Measurements from ENCODE around the gene AP2B1. TPM values are rescaled to one million over a fixed set of nuclear protein-coding genes. Genes with fewer than 3 reads are reported as not detected.

The AP2B1 gene
- total RNA-seq, 4 donors from 2014 or later, result 9.7 to 99.4 (median 37.4) TPM

GRCh38 chr17:35568561-35568960 lies 18.6 kb upstream of the AP2B1 start:
- TF ChIP-seq CTCF (IDR thresholded peaks at IDR 0.05) (no peak), POLR2A (IDR thresholded peaks at IDR 0.05) (no peak)
- Histone ChIP-seq H3K4me3 (peak overlapping the region; percentile 51 to 91 (median 69)), H3K36me3 (peaks cover 0 to 9% (median 0%) of the 10 kb centered on the region in 3 donors), H3K4me1 (peaks cover 16 to 37% (median 22%) of the 10 kb centered on the region in 3 donors), H3K9me3 (no peaks in the 10 kb centered on the region), H3K27ac (peak overlapping the region; percentile 84 to 90 (median 86)), H3K27me3 (no peaks in the 10 kb centered on the region)
- 15 to 28% methylated on average over 11 to 15 of the region's 15 CpGs for WGBS, 2 donors
- intact Hi-C loops (cut with DNase I), result no loop called here
- DNase-seq, result no peak

- intact Hi-C loops (cut with DNase I), result no loop called here
- Histone ChIP-seq H3K27ac (no peak overlapping the region), H3K4me3 (no peak overlapping the region), H3K27me3 (no peaks in the 10 kb centered on the region), H3K4me1 (peaks cover 16 to 37% (median 22%) of the 10 kb centered on the region in 3 donors), H3K36me3 (peaks cover 0 to 17% (median 0%) of the 10 kb centered on the region in 3 donors), H3K9me3 (no peaks in the 10 kb centered on the region)
- TF ChIP-seq CTCF (IDR thresholded peaks at IDR 0.05) (no peak), POLR2A (IDR thresholded peaks at IDR 0.05) (no peak)
- DNase-seq, result no peak
- WGBS, 2 donors, result 54 to 60% methylated on average over 2 of the region's 2 CpGs
Measured at GRCh38 chr17:35569405-35569804, 17.7 kb upstream of the AP2B1 start.

GRCh38 chr17:35575759-35576158 lies 11.4 kb upstream of the AP2B1 start:
- peaks cover 0 to 34% (median 11%) of the 10 kb centered on the region in 3 donors for H3K36me3 ChIP-seq
- TF ChIP-seq CTCF (IDR thresholded peaks at IDR 0.05) (no peak), POLR2A (IDR thresholded peaks at IDR 0.05) (no peak)
- DNase-seq, result no peak
- peaks cover 16 to 32% (median 16%) of the 10 kb centered on the region in 3 donors for H3K4me1 ChIP-seq
- H3K4me3 ChIP-seq, result no peak overlapping the region
- H3K27ac ChIP-seq, result no peak overlapping the region
- no peaks in the 10 kb centered on the region for H3K9me3 ChIP-seq
- 68 to 91% methylated on average over 3 of the region's 3 CpGs for WGBS, 2 donors
- H3K27me3 ChIP-seq, result no peaks in the 10 kb centered on the region
- intact Hi-C loops (cut with DNase I), result no loop called here

GRCh38 chr17:35577830-35578196 lies 9.3 kb upstream of the AP2B1 start:
- H3K4me1 ChIP-seq, result peaks cover 16 to 26% (median 16%) of the 10 kb centered on the region in 3 donors
- H3K4me3 ChIP-seq, result peak overlapping the region; percentile 56 to 91 (median 78)
- H3K27ac ChIP-seq, result peak overlapping the region; percentile 86 to 96 (median 90)
- no peak for DNase-seq
- intact Hi-C loops (cut with DNase I), result no loop called here
- TF ChIP-seq CTCF (IDR thresholded peaks at IDR 0.05) (no peak), POLR2A (IDR thresholded peaks at IDR 0.05) (no peak)
- H3K9me3 ChIP-seq, result no peaks in the 10 kb centered on the region
- peaks cover 0 to 33% (median 11%) of the 10 kb centered on the region in 3 donors for H3K36me3 ChIP-seq
- no peaks in the 10 kb centered on the region for H3K27me3 ChIP-seq
- 1 to 3% methylated on average over 8 of the region's 8 CpGs for WGBS, 2 donors

- TF ChIP-seq POLR2A (IDR thresholded peaks at IDR 0.05) (peak in 2 of 4 donors; percentile 28 to 80), CTCF (IDR thresholded peaks at IDR 0.05) (no peak)
- WGBS, 2 donors, result 0% methylated on average over 21 to 27 of the region's 45 CpGs
- no peaks in the 10 kb centered on the region for H3K9me3 ChIP-seq
- peaks cover 0 to 27% (median 11%) of the 10 kb centered on the region in 3 donors for H3K36me3 ChIP-seq
- DNase-seq, result peak; percentile 51
- H3K4me1 ChIP-seq, result peaks cover 16 to 26% (median 16%) of the 10 kb centered on the region in 3 donors
- intact Hi-C loops (cut with DNase I), result no loop called here
- H3K27ac ChIP-seq, result peak within 1 kb of the TSS; percentile 86 to 96 (median 90)
- peak within 1 kb of the TSS; percentile 56 to 91 (median 78) for H3K4me3 ChIP-seq
- peaks cover 0 to 3% (median 0%) of the 10 kb centered on the region in 4 donors for H3K27me3 ChIP-seq
Measured at GRCh38 chr17:35578197-35578928, 8.8 kb upstream of the AP2B1 start, which contains the start of gene PEX12. Gene PEX12, minus strand, starts transcription at chr17:35578571. Its CDS starts 550 bp downstream, at chr17:35578021.

All from esophagus squamous epithelium (tissue), 5 donors.